Spinal cord (tissue), 10 donors: Measurements from ENCODE around the gene TMEM87B. TPM values are rescaled to one million over a fixed set of nuclear protein-coding genes. Genes with fewer than 3 reads are reported as not detected.

Source experiments
- DNase-seq, 6 donors: peaks; one replicate each; pipeline versions ENCODE4 v3.0.0 to v3.0.0-alpha.2; 2013 to 2015; ENCODE audit warnings: low spot score in 6 of 6, low read depth in 4 of 6
- H3K27ac ChIP-seq: one replicate; pipeline ENCODE4 v1.5.1; 2013; ENCODE audit warnings: low read depth, low read length, control low read depth
- H3K27me3 ChIP-seq: one replicate; pipeline ENCODE4 v1.6.1; 2013; ENCODE audit warnings: low read length; ENCODE audit not compliant: control insufficient read depth, insufficient read depth
- H3K36me3 ChIP-seq: one replicate; pipeline ENCODE4 v1.6.1; 2013; ENCODE audit warnings: low read length; ENCODE audit not compliant: control insufficient read depth, insufficient read depth
- H3K4me1 ChIP-seq: one replicate; pipeline ENCODE4 v1.6.1; 2013; ENCODE audit warnings: low read length; ENCODE audit not compliant: control insufficient read depth, insufficient read depth
- H3K4me3 ChIP-seq: one replicate; pipeline ENCODE4 v1.5.1; 2013; ENCODE audit warnings: low read depth, low read length, control low read depth
- H3K9me3 ChIP-seq: one replicate; pipeline ENCODE4 v1.6.1; 2013; ENCODE audit warnings: low read length; ENCODE audit not compliant: control insufficient read depth, insufficient read depth
- WGBS: methylation state at CpG from one replicate; pipeline ENCODE4 v1.1.5; 2013; ENCODE audit warnings: missing lambda C conversion rate; ENCODE audit not compliant: insufficient coverage; 5-methylcytosine and 5-hydroxymethylcytosine counted together
- polyA plus RNA-seq, 2 donors: library from polyadenylated mRNA; unstranded; fragments of 120-200 nt; gene quantifications; one replicate each; pipeline ENCODE4 v1.2.1, GENCODE V29; 2013; ENCODE audit not compliant: insufficient read length in 2 of 2
- total RNA-seq, 2 donors: library from RNA; depleted of rRNA in 1 of 2; stranded (reverse); fragments of 120-200 nt in 1 of 2; fragments of >200 nt in 1 of 2; gene quantifications; one replicate each; pipeline versions ENCODE4 v1.2.3 to v1.2.4, GENCODE V29; 2013 to 2014
- donor health status: healthy.

TMEM87B gene
- total and polyA plus RNA-seq, 4 donors = 8.5 to 18.1 (median 10.2) TPM

DNA sequence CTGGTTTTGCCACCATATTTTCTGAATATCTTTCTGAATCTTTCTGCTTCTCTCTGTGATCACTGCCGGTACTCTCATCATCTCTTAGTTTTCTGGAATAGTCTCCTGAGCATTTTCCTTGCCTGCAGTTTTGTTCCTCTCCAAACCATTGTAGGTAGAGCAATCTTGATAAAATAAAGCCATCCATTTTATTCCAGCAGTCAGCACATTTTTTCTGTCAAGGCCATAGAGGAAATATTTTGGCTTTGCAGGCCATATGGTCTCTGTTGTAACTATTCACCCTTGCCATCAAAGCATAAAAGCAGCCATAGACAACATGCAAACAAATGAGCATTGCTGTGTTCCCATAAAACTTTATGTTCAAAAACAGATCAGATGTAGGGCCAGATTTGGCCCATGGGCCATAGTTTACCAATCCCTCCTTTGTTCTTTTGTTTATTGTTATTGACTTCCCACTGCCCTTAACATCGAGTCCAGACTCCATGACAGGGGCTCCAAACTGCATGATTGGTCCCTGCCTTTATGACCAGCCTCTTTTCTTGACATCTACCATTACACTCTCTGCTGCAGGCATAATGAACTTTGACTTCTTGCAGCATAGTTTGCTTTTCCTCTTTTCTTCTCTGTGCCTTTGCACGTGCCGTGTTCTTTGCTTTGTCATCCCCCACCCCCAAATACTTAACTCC is 29.8 kb downstream of the TMEM87B start:
- 57% methylated on average over 3 of the region's 4 CpGs for WGBS
- Histone ChIP-seq H3K27me3 (no peaks in the 10 kb centered on the region), H3K36me3 (peaks cover 24% of the 10 kb centered on the region), H3K4me1 (no peaks in the 10 kb centered on the region), H3K9me3 (no peaks in the 10 kb centered on the region), H3K4me3 (no peak overlapping the region), H3K27ac (no peak overlapping the region)
- no peak for DNase-seq

GRCh38 chr2:112085375-112085730 is 30.3 kb downstream of the TMEM87B start:
- H3K27ac ChIP-seq = no peak overlapping the region
- no peak overlapping the region for H3K4me3 ChIP-seq
- H3K9me3 ChIP-seq = no peaks in the 10 kb centered on the region
- H3K4me1 ChIP-seq = no peaks in the 10 kb centered on the region
- peaks cover 27% of the 10 kb centered on the region for H3K36me3 ChIP-seq
- no peak for DNase-seq
- no peaks in the 10 kb centered on the region for H3K27me3 ChIP-seq

DNA sequence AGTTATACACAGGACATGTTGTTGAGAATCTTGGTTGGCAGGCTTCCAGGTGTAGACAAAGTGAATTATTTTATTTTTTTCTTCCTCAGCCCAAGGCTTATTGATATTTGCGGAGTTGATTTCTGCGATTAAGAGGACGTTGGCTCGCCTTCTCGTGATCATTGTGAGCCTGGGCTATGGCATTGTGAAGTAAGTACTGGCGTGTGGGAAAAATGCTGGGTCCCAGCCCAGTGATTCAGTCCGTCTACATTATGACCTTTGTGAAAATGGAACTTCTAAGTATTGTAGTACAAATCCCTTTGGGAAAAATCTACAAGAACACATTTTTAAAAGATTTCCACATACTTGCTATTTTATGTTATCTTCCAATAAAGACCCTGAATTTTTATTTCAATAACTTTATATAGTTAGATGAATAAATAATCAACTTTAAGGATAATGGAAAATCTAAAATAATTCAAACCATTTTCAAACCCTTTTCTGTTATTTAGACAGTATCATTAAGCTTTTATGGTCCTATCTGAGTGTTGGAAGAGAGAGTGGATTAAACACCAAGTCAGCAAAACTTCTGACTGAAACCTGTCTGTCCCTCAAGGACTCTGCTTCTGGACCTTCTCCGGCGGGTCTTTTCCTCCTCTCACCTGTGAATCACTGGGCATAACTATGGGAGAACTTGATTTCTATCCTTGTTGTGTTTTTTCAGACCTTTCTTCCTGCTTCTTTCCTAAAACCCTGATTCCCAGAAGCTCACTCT is 31.0 kb downstream of the TMEM87B start:
- no peak overlapping the region for H3K4me3 ChIP-seq
- DNase-seq = no peak
- H3K36me3 ChIP-seq = peaks cover 29% of the 10 kb centered on the region
- no peaks in the 10 kb centered on the region for H3K4me1 ChIP-seq
- no peak overlapping the region for H3K27ac ChIP-seq
- WGBS = 78% methylated on average over 5 of the region's 9 CpGs
- H3K9me3 ChIP-seq = no peaks in the 10 kb centered on the region
- no peaks in the 10 kb centered on the region for H3K27me3 ChIP-seq

- no peak overlapping the region for H3K4me3 ChIP-seq
- H3K27ac ChIP-seq = no peak overlapping the region
- H3K36me3 ChIP-seq = peaks cover 29% of the 10 kb centered on the region
- no peaks in the 10 kb centered on the region for H3K4me1 ChIP-seq
- no peaks in the 10 kb centered on the region for H3K9me3 ChIP-seq
- 87% methylated on average over 8 of the region's 9 CpGs for WGBS
- DNase-seq = no peak
- H3K27me3 ChIP-seq = no peaks in the 10 kb centered on the region
Observed at GRCh38 chr2:112087346-112088020, 32.4 kb downstream of the TMEM87B start.

GRCh38 chr2:112089375-112089774 is 34.3 kb downstream of the TMEM87B start:
- Histone ChIP-seq H3K9me3 (no peaks in the 10 kb centered on the region), H3K27ac (no peak overlapping the region), H3K4me1 (no peaks in the 10 kb centered on the region), H3K36me3 (peaks cover 25% of the 10 kb centered on the region), H3K27me3 (no peaks in the 10 kb centered on the region), H3K4me3 (no peak overlapping the region)
- WGBS = no CpG with 5 or more reads among the region's 5 CpGs
- DNase-seq = no peak

DNA sequence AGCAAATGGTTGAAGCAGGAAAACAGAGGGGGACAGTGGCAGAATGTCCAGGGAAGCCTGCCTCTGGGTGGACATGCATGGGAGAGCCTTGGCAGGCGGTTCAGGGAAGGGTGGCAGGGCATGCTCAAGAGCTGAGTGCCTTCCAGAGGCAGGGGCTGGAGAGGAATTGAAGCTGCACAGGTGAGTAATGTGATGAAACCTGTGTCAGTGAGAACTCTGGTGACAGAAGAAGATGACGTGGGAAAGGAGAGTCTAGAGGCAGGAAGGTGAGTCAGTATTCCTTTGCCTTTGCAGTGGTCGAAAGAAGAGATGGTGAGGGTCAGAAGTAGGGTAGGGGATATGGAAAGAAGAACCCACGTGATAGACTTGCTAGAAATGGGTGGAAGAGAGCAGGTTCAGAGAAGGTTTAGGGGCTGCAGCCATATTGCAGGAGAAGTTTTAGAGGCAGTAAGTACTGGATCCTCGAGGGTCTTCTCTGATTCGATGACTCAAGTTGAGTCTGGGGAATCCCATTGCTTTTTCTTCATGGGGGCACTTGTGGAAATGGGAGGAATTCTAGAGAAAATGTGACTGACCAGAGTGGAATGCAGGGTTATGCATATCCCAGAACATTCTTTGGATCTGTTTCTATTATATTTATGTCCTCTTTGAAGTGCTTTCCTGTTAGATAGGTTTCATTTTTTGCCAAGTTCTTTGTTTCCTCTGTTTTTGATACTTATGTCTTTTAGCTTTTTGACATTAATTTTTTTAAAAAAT is 37.4 kb downstream of the TMEM87B start:
- Histone ChIP-seq H3K27me3 (no peaks in the 10 kb centered on the region), H3K36me3 (peaks cover 16% of the 10 kb centered on the region), H3K4me1 (no peaks in the 10 kb centered on the region), H3K27ac (no peak overlapping the region), H3K4me3 (no peak overlapping the region), H3K9me3 (no peaks in the 10 kb centered on the region)
- 97% methylated on average over 6 of the region's 6 CpGs for WGBS
- no peak for DNase-seq

- no peaks in the 10 kb centered on the region for H3K9me3 ChIP-seq
- no CpG with 5 or more reads among the region's 1 CpG for WGBS
- no peaks in the 10 kb centered on the region for H3K4me1 ChIP-seq
- peaks cover 11% of the 10 kb centered on the region for H3K36me3 ChIP-seq
- no peak for DNase-seq
- no peaks in the 10 kb centered on the region for H3K27me3 ChIP-seq
- H3K27ac ChIP-seq = no peak overlapping the region
- H3K4me3 ChIP-seq = no peak overlapping the region
Observed at GRCh38 chr2:112093216-112093615, 38.1 kb downstream of the TMEM87B start.

- Histone ChIP-seq H3K27ac (no peak overlapping the region), H3K4me3 (no peak overlapping the region), H3K36me3 (peaks cover 6% of the 10 kb centered on the region), H3K27me3 (no peaks in the 10 kb centered on the region), H3K4me1 (no peaks in the 10 kb centered on the region), H3K9me3 (no peaks in the 10 kb centered on the region)
- no peak for DNase-seq
- WGBS = 88% methylated on average over 1 of the region's 1 CpG
Observed at GRCh38 chr2:112095681-112096080, 40.6 kb downstream of the TMEM87B start.

GRCh38 chr2:112096098-112096497 is 41.0 kb downstream of the TMEM87B start:
- no peak for DNase-seq

More at GRCh38 chr2:112096098-112096497, 41.0 kb downstream of the TMEM87B start:
- WGBS = 73% methylated on average over 8 of the region's 10 CpGs
- Histone ChIP-seq H3K4me3 (no peak overlapping the region), H3K27ac (no peak overlapping the region), H3K36me3 (peaks cover 6% of the 10 kb centered on the region), H3K4me1 (no peaks in the 10 kb centered on the region), H3K9me3 (no peaks in the 10 kb centered on the region), H3K27me3 (no peaks in the 10 kb centered on the region)
